Hypothalamus (tissue), 51 donors: ENCODE measurements around the gene TESK2.
"Not testable (repeated sequence)": the region's sequence is repeated elsewhere in the genome, so short reads cannot be mapped to it uniquely, and the experiment has no call there.

Experiments used
- DNase-seq, 51 donors: peaks; one replicate each; lab custom pipeline; 2025; lab: John Stamatoyannopoulos, UW

Gene TESK2

GRCh38 chr1:45490626-45491486, at the start of gene TESK2:
Gene TESK2 (minus strand): TSS chr1:45491163. CDS start chr1:45457785, 33,378 bp downstream.
- DNase-seq, result peak; percentile 60 to 100 (median 97)

GRCh38 chr1:45536886-45537285, 45.9 kb upstream of the TESK2 start:
- DNase-seq, result no peak

DNA sequence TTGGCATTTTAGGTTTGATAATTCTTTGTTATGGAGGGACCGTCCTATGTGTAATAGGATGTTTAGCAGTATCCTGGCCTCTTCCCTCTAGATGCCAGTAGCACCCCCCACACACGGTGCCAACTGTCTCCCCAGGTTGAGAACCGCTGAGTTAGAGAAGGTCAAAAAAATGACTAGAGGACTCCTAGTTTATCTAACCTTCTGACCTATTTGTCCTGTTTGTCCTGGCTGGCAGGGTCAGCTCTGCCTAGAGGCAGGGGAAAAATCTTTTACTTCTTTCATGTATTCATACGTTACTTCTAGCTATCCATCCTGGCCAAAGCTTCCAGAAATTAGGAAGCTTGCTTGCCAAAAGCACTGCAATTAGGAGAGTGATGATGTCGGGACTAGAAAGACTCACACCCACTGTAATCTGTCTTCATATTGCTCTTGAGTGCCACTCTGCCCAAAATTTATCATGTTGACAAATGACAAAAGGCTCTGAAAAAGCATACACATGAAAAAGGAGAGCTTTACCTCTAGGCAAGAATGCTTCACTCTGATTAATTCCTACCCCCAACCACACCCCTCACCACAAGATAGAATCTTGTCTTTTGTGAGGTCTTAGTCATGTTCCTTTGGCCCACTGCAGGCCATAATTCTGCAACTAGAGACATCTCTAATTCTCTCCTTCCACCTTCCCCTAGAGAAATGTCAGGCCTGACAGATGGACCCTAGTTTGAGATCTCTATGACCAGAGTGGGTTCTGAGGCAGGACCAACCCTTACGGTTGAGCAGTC, 45.2 kb upstream of the TESK2 start:
- no peak for DNase-seq

- DNase-seq, result no peak
Observed at GRCh38 chr1:45531873-45532272, 40.9 kb upstream of the TESK2 start.

DNA sequence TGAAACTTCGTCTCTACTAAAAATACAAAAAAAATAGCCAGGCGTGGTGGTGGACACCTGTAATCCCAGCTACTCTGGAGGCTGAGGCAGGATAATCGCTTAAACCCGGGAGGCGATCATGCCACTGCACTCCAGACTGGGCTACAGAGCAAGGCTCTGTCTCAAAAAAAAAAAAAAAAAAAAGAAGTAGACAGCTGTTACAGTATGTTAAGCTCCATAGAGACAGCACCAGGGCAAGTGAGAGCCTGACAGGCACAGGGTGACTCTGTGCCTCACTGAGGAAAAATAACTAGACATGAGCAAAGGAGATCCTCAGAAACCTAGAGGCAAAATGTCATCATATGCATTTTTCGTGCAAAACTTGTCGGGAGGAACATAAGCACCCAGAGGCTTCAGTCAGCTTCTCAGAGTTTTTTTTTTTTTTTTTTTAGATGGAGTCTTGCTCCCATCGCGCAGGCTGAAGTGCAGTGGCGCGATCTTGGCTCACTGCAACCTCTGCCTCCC, 39.7 kb upstream of the TESK2 start:
- no peak for DNase-seq

- DNase-seq, result no peak
Observed at GRCh38 chr1:45526135-45526644, 35.2 kb upstream of the TESK2 start.

DNA sequence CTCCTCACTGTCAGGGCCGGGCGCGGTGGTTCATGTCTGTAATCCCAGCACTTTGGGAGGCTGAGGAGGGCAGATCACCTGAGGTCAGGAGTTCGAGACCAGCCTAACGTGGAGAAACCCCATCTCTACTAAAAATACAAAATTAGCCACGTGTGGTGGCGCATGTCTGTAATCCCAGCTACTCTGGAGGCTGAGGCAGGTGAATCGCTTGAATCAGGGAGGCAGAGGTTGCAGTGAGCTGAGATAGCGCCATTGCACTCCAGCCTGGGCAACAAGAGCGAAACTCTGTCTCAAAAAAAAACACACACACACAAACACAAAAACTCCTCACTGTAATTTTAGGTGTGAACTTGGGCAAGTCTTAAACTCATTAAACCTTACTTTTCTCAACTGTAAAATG, 33.0 kb upstream of the TESK2 start:
- DNase-seq, result not testable (repeated sequence)

- not testable (repeated sequence) for DNase-seq
Observed at GRCh38 chr1:45523516-45523915, 32.6 kb upstream of the TESK2 start.

DNA sequence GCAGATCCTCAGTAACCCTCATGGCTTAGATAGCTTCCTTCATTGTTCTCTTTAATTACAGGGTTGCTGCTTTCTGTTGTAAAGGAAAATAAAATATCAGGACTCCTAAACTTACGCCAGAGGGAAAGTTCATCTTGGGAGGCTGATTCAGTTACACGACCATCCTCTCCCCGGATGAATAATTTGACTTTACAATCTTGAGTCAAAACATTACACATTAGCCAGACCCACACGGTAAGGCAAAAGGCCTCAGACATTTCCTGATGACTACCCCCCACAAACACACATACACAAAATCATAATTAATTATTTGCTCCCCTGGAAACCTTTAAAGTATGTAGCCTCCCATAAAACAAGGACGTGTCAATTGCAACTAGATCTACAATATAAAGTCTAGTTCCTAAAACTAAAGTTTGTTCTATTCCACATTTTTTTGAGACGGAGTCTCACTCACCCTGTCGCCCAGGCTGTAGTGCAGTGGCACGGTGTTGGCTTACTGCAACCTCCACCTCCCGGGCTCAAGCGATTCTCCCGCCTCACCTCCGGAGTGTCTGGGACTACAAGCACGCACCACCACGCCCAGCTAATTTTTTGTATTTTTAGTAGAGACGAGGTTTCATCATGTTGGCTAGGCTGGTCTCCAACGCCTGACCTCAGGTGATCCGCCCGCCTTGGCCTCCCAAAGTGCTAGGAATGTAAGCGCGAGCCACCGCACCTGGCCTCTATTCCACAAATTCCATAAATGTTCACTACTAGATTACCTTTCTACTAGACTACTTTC, 31.6 kb upstream of the TESK2 start:
- peak in 1 of 51 donors; percentile 59 for DNase-seq

GRCh38 chr1:45521413-45522323, 30.7 kb upstream of the TESK2 start, which contains the start of gene PRDX1:
Gene PRDX1 (minus strand): TSS chr1:45521884. CDS start chr1:45519043, 2,841 bp downstream.
- DNase-seq, result peak; percentile 60 to 98 (median 93)

- DNase-seq, result not testable (repeated sequence)
Observed at GRCh38 chr1:45519774-45520173, 28.8 kb upstream of the TESK2 start.

- peak in 2 of 51 donors; percentile 19 to 41 for DNase-seq
Observed at GRCh38 chr1:45518910-45519309, 27.9 kb upstream of the TESK2 start.

GRCh38 chr1:45518366-45518765, 27.4 kb upstream of the TESK2 start:
- not testable (repeated sequence) for DNase-seq

- DNase-seq, result no peak
Observed at GRCh38 chr1:45516465-45516864, 25.5 kb upstream of the TESK2 start.

DNA sequence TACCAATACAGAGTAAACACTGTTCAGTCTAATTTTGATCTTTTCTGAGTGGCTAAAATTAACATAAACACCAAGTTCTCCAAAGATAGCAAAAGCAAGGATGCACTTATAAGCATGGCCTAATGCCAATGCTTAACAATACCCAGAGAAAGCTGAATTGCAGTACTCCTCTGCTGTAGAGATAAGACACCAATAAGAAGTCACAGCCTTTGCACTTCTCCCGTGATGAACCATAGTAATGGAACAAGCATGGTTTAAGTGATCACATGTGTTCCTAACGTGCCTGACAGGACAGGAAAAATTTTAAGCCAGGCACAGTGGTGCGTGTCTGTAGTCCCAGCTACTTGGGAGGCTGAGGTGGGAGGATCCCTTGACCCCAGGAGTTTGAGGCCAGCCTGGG, 25.1 kb upstream of the TESK2 start:
- DNase-seq, result no peak

DNA sequence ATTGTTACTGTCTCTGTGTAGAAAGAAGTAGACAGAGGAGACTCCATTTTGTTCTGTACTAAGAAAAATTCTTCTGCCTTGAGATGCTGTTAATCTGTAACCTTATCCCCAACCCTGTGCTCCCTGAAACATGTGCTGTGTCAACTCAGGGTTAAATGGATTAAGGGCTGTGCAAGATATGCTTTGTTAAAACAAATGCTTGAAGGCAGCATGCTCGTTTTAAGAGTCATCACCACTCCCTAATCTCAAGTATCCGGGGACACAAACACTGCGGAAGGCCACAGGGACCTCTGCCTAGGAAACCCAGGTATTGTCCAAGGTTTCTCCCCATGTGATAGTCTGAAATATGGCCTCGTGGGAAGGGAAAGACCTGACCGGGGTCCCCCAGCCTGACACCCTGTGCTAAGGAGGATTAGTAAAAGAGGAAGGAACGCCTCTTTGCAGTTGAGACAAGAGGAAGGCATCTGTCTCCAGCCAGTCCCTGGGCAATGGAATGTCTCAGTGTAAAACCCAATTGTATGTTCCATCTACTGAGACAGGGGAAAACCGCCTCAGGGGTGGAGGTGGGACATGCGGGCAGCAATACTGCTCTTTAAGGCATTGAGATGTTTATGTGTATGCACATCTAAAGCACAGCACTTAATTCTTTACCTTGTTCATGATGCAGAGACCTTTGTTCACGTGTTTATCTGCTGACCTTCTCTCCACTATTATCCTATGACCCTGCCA, 22.7 kb upstream of the TESK2 start:
- DNase-seq, result not testable (repeated sequence)

GRCh38 chr1:45512641-45513054, 21.7 kb upstream of the TESK2 start:
- peak in 19 of 51 donors; percentile 8 to 59 (median 28) for DNase-seq

DNA sequence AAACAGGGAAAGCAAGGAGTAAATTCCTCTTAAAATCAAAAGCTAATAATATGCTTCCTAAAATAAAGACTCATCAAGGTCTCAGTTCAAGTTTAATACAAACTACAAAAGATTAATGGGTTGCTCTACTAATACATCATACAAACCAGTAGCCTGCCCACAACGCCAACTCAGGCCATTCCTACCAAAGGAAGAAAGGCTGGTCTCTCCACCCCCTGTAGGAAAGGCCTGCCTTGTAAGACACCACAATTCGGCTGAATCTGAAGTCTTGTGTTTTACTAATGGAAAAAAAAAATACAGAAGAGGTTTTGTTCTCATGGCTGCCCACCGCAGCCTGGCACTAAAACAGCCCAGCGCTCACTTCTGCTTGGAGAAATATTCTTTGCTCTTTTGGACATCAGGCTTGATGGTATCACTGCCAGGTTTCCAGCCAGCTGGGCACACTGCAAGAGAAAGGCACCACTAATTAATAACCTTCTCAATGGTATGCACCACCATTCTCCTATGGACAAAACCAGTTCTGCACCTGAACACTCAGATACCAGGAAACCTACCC, 20.1 kb upstream of the TESK2 start:
- DNase-seq, result peak in 15 of 51 donors; percentile 11 to 58 (median 32)
